Panc1 (cell line): ENCODE results near the gene TMEM134. TPM values are rescaled to one million over a fixed set of nuclear protein-coding genes. Genes with fewer than 3 reads are reported as not detected.

ENCODE experiments used
- ATAC-seq: fragments of 200-7000 bp; cut with Tn5 transposase; 2 replicates; pipeline ENCODE4 v1.9.1; 2020; ENCODE audit warnings: mild to moderate bottlenecking, moderate library complexity
- BruUV-seq: library from RNA; stranded (reverse); fragments of 400-500 nt; replicated peaks from 2 replicates; lab custom pipeline; 2021; lab: Mats Ljungman, UMichigan
- CTCF ChIA-PET: fragments of 300-600 bp; sonication (Branson Sonifier 250); formaldehyde crosslinking; loops from one replicate; lab custom pipeline; 2022; ENCODE audit warnings: antibody characterized with exemption; lab: Charles Lee
- POLR2A ChIA-PET: fragments of 300-600 bp; sonication (Branson Sonifier 250); formaldehyde crosslinking; loops from one replicate; lab custom pipeline; 2022; ENCODE audit warnings: antibody characterized with exemption; lab: Charles Lee
- DNase-seq: peaks from one replicate; pipeline ENCODE4 v3.0.0-alpha.2; 2010; ENCODE audit warnings: low read depth, low spot score
- H3K27ac ChIP-seq: 2 replicates; pipeline ENCODE4 v1.5.1; 2011; ENCODE audit warnings: mild to moderate bottlenecking, low read length, inconsistent platforms
- H3K27me3 ChIP-seq: fragments of 200-500 bp; sonication (Bioruptor generic); 2 replicates; pipeline ENCODE4 v1.6.0; 2014; ENCODE audit warnings: low read length, inconsistent platforms; ENCODE audit not compliant: control insufficient read depth, insufficient read depth
- H3K36me3 ChIP-seq: fragments of 200-500 bp; sonication (Bioruptor generic); 2 replicates; pipeline ENCODE4 v1.5.1; 2014; ENCODE audit warnings: inconsistent platforms, mild to moderate bottlenecking, low read length, moderate library complexity; ENCODE audit not compliant: control insufficient read depth, insufficient read depth
- H3K4me1 ChIP-seq: 2 replicates; pipeline ENCODE4 v1.5.1; 2011; ENCODE audit warnings: inconsistent platforms, mild to moderate bottlenecking, low read length, moderate library complexity; ENCODE audit not compliant: control insufficient read depth, insufficient read depth
- H3K4me3 ChIP-seq, 2 experiments: 2 replicates each; pipeline ENCODE4 v1.5.1; 2011 to 2012; ENCODE audit warnings: low read depth in 2 of 2, low read length in 2 of 2, mild to moderate bottlenecking in 2 of 2, inconsistent platforms in 1 of 2, moderate library complexity in 1 of 2
- H3K9me3 ChIP-seq: fragments of 200-500 bp; sonication (Bioruptor generic); 2 replicates; pipeline ENCODE4 v1.5.1; 2014; ENCODE audit warnings: low read depth, mild to moderate bottlenecking, inconsistent platforms, low read length, moderate library complexity; ENCODE audit not compliant: control insufficient read depth, insufficient read depth
- CTCF ChIP-seq: fragments of 450-650 bp; IDR thresholded peaks from 2 replicates; pipeline ENCODE4 v1.5.1; 2017; ENCODE audit warnings: mild to moderate bottlenecking
- POLR2AphosphoS5 ChIP-seq: IDR thresholded peaks from 2 replicates; pipeline ENCODE4 v1.6.1; 2012; ENCODE audit warnings: mild to moderate bottlenecking, low read depth, low read length, moderate library complexity
- REST ChIP-seq, 2 experiments: IDR thresholded peaks; 2 replicates each; pipeline ENCODE4 v1.6.1; 2011 to 2012; ENCODE audit warnings: low read depth in 2 of 2, control low read depth in 1 of 2, low read length in 1 of 2, mild to moderate bottlenecking in 1 of 2, moderate library complexity in 1 of 2; ENCODE audit not compliant: insufficient read depth in 1 of 2
- SIN3A ChIP-seq: IDR thresholded peaks from 2 replicates; pipeline ENCODE4 v1.6.1; 2012; ENCODE audit warnings: low read depth, mild to moderate bottlenecking, low read length, moderate library complexity, borderline replicate concordance; ENCODE audit not compliant: insufficient read depth
- TCF7L2 ChIP-seq: IDR thresholded peaks from 2 replicates; pipeline ENCODE4 v1.6.1; 2011; ENCODE audit warnings: mild to moderate bottlenecking, low read depth, low read length, inconsistent platforms
- in situ Hi-C: cut with HindIII; loops from 2 replicates; pipeline ENCODE4 v1.10.0; 2016; ENCODE audit warnings: low sequenced_read_pairs, low pct_unique_long_range_greater_than_20kb
- intact Hi-C: fragments of 100-400 bp; cut with micrococcal nuclease; formaldehyde crosslinking; loops from one replicate; pipeline ENCODE4 v1.10.0; 2022; ENCODE audit not compliant: unreplicated experiment
- total RNA-seq: library from RNA; stranded (reverse); gene quantifications from one replicate; pipeline ENCODE4 v1.2.1, GENCODE V29; 2021; ENCODE audit not compliant: unreplicated experiment

The TMEM134 gene
- total RNA-seq, 1 experiment from 2014 or later = 65.0 TPM

DNA sequence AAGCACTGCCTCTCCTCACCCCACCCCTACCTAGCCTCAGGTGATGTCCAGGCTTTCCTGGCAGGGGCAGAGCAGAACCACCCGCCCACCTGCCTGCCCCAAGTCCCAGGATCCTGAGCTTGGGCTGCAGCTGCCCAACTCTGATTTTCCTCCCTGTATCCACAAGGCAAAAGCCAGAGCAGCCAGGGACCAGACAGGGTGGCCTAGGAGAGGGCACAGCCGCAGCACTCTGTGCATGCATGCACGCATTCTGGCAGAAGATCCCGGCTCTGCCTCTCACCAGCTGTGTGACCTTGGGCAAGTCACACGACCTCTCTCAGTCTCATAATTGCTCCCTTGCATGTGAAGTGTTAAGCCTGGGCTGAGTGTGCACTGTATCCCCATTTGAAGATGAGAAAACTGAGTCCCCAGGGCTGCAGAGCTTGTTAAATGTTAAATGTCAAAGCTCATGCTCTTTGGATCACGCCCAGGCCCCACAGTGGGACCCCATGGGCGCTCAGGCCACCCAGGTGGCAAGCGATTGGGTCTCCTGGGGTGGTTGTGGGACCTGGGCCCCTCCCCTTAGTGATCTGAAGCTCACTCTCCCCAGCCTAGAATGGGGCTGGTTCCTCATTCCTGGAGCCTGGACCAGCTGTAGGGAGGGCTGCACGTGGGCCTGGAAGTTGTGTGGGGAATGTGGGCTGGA is 56.4 kb downstream of the TMEM134 start:
- DNase-seq (no peak), ATAC-seq (no peak)
- Histone ChIP-seq H3K9me3 (no peaks in the 10 kb centered on the region), H3K4me3 (no peak overlapping the region), H3K27me3 (no peaks in the 10 kb centered on the region), H3K27ac (no peak overlapping the region), H3K36me3 (no peaks in the 10 kb centered on the region), H3K4me1 (peaks cover 32% of the 10 kb centered on the region)
- ChIA-PET POLR2A (interaction anchor here (1.2 kb wide), 1 partner anchor 11 kb away, joined by 3 read pairs; the partner anchor contains the start of gene PPP1CA), CTCF (interaction anchor here (2.1 kb wide), 1 partner anchor 11 kb away, joined by 9 read pairs; the partner anchor contains the start of gene PPP1CA)
- in situ Hi-C loops (no loop called here), intact Hi-C loops (loop anchor here (5.0 kb wide), 1 partner anchor 95 kb away; the partner anchor contains the start of genes CDK2AP2 and PITPNM1)
- TF ChIP-seq POLR2AphosphoS5 = no peak
- no peak for TF ChIP-seq CTCF
- no peak for TF ChIP-seq TCF7L2
- TF ChIP-seq REST (IDR thresholded peaks at IDR 0.05; ENCODE audit: insufficient read depth in 1 of 2, low read depth in 2 of 2, low read length in 1 of 2) = no peak
- no peak for TF ChIP-seq SIN3A
- no TSS peak for BruUV-seq

DNA sequence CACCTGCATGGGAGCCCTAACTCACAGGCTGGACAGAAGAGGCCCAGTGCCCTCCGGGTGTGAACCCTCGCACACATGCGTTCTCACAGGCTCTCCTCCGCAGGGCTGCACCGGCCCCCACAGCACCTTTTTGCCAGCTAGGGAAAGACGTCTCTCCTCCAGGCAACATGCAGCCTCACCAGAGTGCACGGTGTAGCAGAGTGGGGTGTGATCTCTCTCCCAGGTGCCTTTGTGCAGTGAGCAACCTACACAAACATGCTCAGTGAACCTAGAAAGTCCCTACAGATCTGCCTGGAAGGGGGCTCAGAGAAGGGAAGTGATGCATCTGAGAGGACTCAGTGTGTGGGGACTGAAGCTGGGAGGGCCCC is 57.3 kb downstream of the TMEM134 start:
- H3K27me3 ChIP-seq = no peaks in the 10 kb centered on the region
- no peak; the same call in 1 of the 2 replicates for ATAC-seq
- no peak overlapping the region for H3K27ac ChIP-seq
- ChIA-PET POLR2A (interaction anchor here (1.2 kb wide), 1 partner anchor 10 kb away, joined by 3 read pairs; the partner anchor contains the start of gene PPP1CA), CTCF (interaction anchor here (2.1 kb wide), 1 partner anchor 10 kb away, joined by 9 read pairs; the partner anchor contains the start of gene PPP1CA)
- intact Hi-C loops = loop anchor here (5.0 kb wide), 1 partner anchor 96 kb away; the partner anchor contains the start of genes CDK2AP2 and PITPNM1
- H3K36me3 ChIP-seq = no peaks in the 10 kb centered on the region
- no TSS peak for BruUV-seq
- DNase-seq = no peak
- in situ Hi-C loops = no loop called here
- no peak for TF ChIP-seq REST (IDR thresholded peaks at IDR 0.05; ENCODE audit: insufficient read depth in 1 of 2, low read depth in 2 of 2, low read length in 1 of 2)
- no peak for TF ChIP-seq SIN3A
- TF ChIP-seq TCF7L2 = no peak
- no peak for TF ChIP-seq CTCF
- TF ChIP-seq POLR2AphosphoS5 = no peak
- peaks cover 27% of the 10 kb centered on the region for H3K4me1 ChIP-seq
- no peaks in the 10 kb centered on the region for H3K9me3 ChIP-seq
- no peak overlapping the region for H3K4me3 ChIP-seq
